Neuronal stem cell (in vitro differentiated cells): ENCODE results near the gene SEBOX.
"Not testable (repeated sequence)": the region's sequence is repeated elsewhere in the genome, so short reads cannot be mapped to it uniquely, and the experiment has no call there.

Source experiments
- DNase-seq: peaks from one replicate; pipeline ENCODE4 v3.0.0-alpha.2; 2013; ENCODE audit warnings: low spot score
- H2AFZ ChIP-seq: one replicate; pipeline ENCODE4 v1.6.1; 2013; ENCODE audit warnings: mild to moderate bottlenecking, low read length, inconsistent platforms
- H2AK5ac ChIP-seq: 2 replicates; pipeline ENCODE4 v1.6.1; 2013; ENCODE audit warnings: low read depth, mild to moderate bottlenecking, inconsistent platforms, low read length, moderate library complexity, mixed read lengths
- H2BK120ac ChIP-seq: 2 replicates; pipeline ENCODE4 v1.6.1; 2013; ENCODE audit warnings: low read depth, mild to moderate bottlenecking, inconsistent platforms, low read length, moderate library complexity, mixed read lengths
- H2BK12ac ChIP-seq: one replicate; pipeline ENCODE4 v1.6.1; 2013; ENCODE audit warnings: low read length, inconsistent platforms
- H2BK15ac ChIP-seq: 2 replicates; pipeline ENCODE4 v1.6.1; 2013; ENCODE audit warnings: mild to moderate bottlenecking, low read length, inconsistent platforms, mixed read lengths
- H2BK5ac ChIP-seq: one replicate; pipeline ENCODE4 v1.6.1; 2013; ENCODE audit warnings: inconsistent platforms, mild to moderate bottlenecking, low read length, moderate library complexity
- H3K14ac ChIP-seq: one replicate; pipeline ENCODE4 v1.6.1; 2013; ENCODE audit warnings: low read length, inconsistent platforms
- H3K18ac ChIP-seq: 2 replicates; pipeline ENCODE4 v1.6.1; 2013; ENCODE audit warnings: low read length, inconsistent platforms
- H3K23ac ChIP-seq: 2 replicates; pipeline ENCODE4 v1.6.1; 2013; ENCODE audit warnings: low read depth, mild to moderate bottlenecking, mixed read lengths, low read length, inconsistent platforms; ENCODE audit not compliant: poor library complexity
- H3K27ac ChIP-seq: replicated peaks from 3 replicates; pipeline ENCODE4 v1.5.1; 2013; ENCODE audit warnings: low read length, inconsistent platforms
- H3K27me3 ChIP-seq, 3 experiments: 2 replicates each; pipeline ENCODE4 v1.6.1; 2013; ENCODE audit warnings: low read length in 3 of 3, mild to moderate bottlenecking in 2 of 3, inconsistent platforms in 1 of 3, low read depth in 1 of 3, mixed read lengths in 1 of 3, moderate library complexity in 1 of 3; ENCODE audit not compliant: control insufficient read depth in 3 of 3, insufficient read depth in 3 of 3
- H3K36me3 ChIP-seq, 2 donors: replicated peaks in 1 of 2; 2 replicates each; pipeline ENCODE4 v1.6.1; 2013; ENCODE audit warnings: low read length in 2 of 2; ENCODE audit not compliant: control insufficient read depth in 2 of 2, insufficient read depth in 2 of 2
- H3K4ac ChIP-seq: 2 replicates; pipeline ENCODE4 v1.6.1; 2013; ENCODE audit warnings: inconsistent platforms, mild to moderate bottlenecking, low read length, moderate library complexity
- H3K4me1 ChIP-seq, 2 donors: 1 replicate in 1 of 2; 2 replicates in 1 of 2; pipeline ENCODE4 v1.6.1; 2013; ENCODE audit warnings: low read length in 2 of 2, low read depth in 1 of 2; ENCODE audit not compliant: control insufficient read depth in 2 of 2, insufficient read depth in 1 of 2
- H3K4me2 ChIP-seq: one replicate; pipeline ENCODE4 v1.6.1; 2013; ENCODE audit warnings: mild to moderate bottlenecking, low read length, inconsistent platforms; ENCODE audit not compliant: insufficient read depth, poor library complexity, severe bottlenecking
- H3K4me3 ChIP-seq, 2 donors: 2 replicates each; pipeline ENCODE4 v1.5.1; 2013; ENCODE audit warnings: low read length in 2 of 2, mild to moderate bottlenecking in 2 of 2, inconsistent platforms in 1 of 2, moderate library complexity in 1 of 2
- H3K79me1 ChIP-seq: one replicate; pipeline ENCODE4 v1.6.1; 2013; ENCODE audit warnings: low read depth, mild to moderate bottlenecking, inconsistent platforms, low read length, moderate library complexity
- H3K9ac ChIP-seq: one replicate; pipeline ENCODE4 v1.6.1; 2013; ENCODE audit warnings: mild to moderate bottlenecking, low read depth, low read length, inconsistent platforms; ENCODE audit not compliant: poor library complexity
- H3K9me3 ChIP-seq, 2 donors: replicated peaks in 1 of 2; 2 replicates each; pipeline versions ENCODE3 to v1.6.1; 2013; ENCODE audit warnings: low read length in 2 of 2, mild to moderate bottlenecking in 2 of 2, inconsistent platforms in 1 of 2, low read depth in 1 of 2, mixed read lengths in 1 of 2, moderate library complexity in 1 of 2; ENCODE audit not compliant: control insufficient read depth in 2 of 2, insufficient read depth in 1 of 2
- H4K8ac ChIP-seq: one replicate; pipeline ENCODE4 v1.6.1; 2013; ENCODE audit warnings: low read depth, mild to moderate bottlenecking, inconsistent platforms, low read length, moderate library complexity
- H4K91ac ChIP-seq: one replicate; pipeline ENCODE4 v1.6.1; 2013; ENCODE audit warnings: low read length, low read depth, mild to moderate bottlenecking, inconsistent platforms; ENCODE audit not compliant: poor library complexity
- WGBS, 2 donors: extraction: QIAGEN DNeasy Blood & Tissue Kit; methylation state at CpG; one replicate each; pipeline ENCODE4 v1.1.7; 2013; ENCODE audit warnings: missing lambda C conversion rate in 2 of 2, mixed read lengths in 1 of 2; ENCODE audit not compliant: insufficient read length in 2 of 2, insufficient replicate concordance in 1 of 2; ENCODE audit errors: extremely low coverage in 2 of 2; 5-methylcytosine and 5-hydroxymethylcytosine counted together

Gene SEBOX

DNA sequence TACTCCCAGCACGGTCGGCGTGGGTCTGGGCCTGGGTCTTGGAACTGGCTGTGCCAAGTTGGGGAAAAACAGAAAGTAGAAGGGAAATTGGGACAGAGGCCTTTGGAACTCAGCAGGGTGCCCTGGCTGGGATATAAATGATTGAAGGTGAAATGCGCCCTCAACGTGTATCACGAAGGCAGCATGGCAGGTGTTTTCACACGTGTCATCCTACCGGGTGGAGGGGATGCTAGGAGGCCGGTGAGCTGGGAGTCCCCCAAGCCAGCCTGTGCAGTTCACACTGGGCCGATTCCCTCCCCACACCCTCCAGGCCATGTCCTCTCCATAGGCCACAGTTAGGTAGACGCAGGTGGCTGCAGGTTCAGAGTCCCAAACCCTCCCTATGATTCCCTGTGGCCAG is 23.5 kb downstream of the SEBOX start:
- WGBS, 2 donors = no CpG with 5 or more reads among the region's 11 CpGs
- H3K18ac ChIP-seq = no peak overlapping the region
- H3K27ac ChIP-seq = no peak overlapping the region
- H2BK120ac ChIP-seq = no peak overlapping the region
- H3K4me1 ChIP-seq = peaks cover 3% of the 10 kb centered on the region in 2 donors
- no peak overlapping the region for H4K8ac ChIP-seq
- H3K9me3 ChIP-seq = no peaks in the 10 kb centered on the region
- H3K27me3 ChIP-seq = no peaks in the 10 kb centered on the region
- H3K4me2 ChIP-seq = no peak overlapping the region
- no peak overlapping the region for H4K91ac ChIP-seq
- peaks cover 2% of the 10 kb centered on the region for H3K79me1 ChIP-seq
- no peak overlapping the region for H3K9ac ChIP-seq
- DNase-seq = no peak
- H3K4ac ChIP-seq = no peak overlapping the region
- H2BK12ac ChIP-seq = no peak overlapping the region
- H3K14ac ChIP-seq = no peak overlapping the region
- H2BK5ac ChIP-seq = no peak overlapping the region
- H3K23ac ChIP-seq = no peak overlapping the region
- H3K4me3 ChIP-seq = no peak overlapping the region
- no peak overlapping the region for H2BK15ac ChIP-seq
- no peak overlapping the region for H2AFZ ChIP-seq
- peaks cover 49 to 79% of the 10 kb centered on the region in 2 donors for H3K36me3 ChIP-seq
- no peak overlapping the region for H2AK5ac ChIP-seq

DNA sequence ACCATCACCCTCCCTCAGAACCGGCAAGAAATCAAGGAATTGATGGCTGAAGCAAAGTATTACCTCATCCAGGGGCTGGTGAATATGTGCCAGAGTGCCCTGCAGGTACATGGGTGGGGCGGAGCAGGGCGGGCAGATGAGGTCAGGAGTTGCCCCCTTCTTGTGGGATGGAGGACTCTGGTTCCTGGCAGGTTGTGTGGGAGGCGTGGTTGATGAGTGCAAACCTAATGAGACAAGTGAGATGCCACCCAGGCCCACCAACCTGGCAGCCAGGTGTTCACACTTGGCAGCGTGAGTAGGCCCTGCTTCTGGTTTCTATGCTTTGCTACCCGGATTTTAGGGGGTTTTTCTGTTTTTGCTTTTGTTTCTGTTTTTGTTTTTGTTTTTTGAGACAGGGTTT is 24.6 kb downstream of the SEBOX start:
- Histone ChIP-seq H3K18ac (no peak overlapping the region), H2BK120ac (no peak overlapping the region), H3K4me3 (no peak overlapping the region), H3K36me3 (peaks cover 41 to 68% of the 10 kb centered on the region in 2 donors), H2BK5ac (no peak overlapping the region), H2BK12ac (no peak overlapping the region), H3K9ac (no peak overlapping the region), H4K8ac (no peak overlapping the region), H3K27me3 (no peaks in the 10 kb centered on the region), H2BK15ac (no peak overlapping the region), H3K14ac (no peak overlapping the region), H2AK5ac (no peak overlapping the region), H3K9me3 (no peaks in the 10 kb centered on the region), H4K91ac (no peak overlapping the region), H3K27ac (no peak overlapping the region), H2AFZ (no peak overlapping the region), H3K23ac (no peak overlapping the region), H3K4me2 (no peak overlapping the region), H3K4me1 (peaks cover 0 to 3% of the 10 kb centered on the region in 2 donors), H3K79me1 (peaks cover 4% of the 10 kb centered on the region), H3K4ac (no peak overlapping the region)
- no CpG with 5 or more reads among the region's 6 CpGs for WGBS, 2 donors
- no peak for DNase-seq

DNA sequence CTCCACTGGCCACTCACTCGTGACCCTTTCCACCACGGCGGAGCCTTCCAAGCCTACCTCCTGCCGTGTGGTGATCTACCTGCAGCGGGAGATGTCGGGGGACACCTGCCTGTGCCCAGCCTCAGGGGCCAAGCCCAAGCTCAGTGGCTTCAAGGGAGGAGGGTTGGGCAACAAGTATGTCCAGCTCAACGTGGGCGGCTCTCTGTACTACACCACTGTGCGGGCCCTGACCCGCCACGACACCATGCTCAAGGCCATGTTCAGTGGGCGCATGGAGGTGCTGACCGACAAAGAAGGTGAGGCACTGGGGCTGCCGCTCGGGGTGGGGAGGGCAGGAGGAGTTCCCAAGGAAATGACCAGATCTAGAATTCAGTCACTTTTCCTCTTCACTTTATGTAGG is 25.6 kb downstream of the SEBOX start:
- Histone ChIP-seq H3K36me3 (peaks cover 33 to 58% of the 10 kb centered on the region in 2 donors), H2AK5ac (no peak overlapping the region), H2BK5ac (no peak overlapping the region), H3K9me3 (no peaks in the 10 kb centered on the region), H2BK15ac (no peak overlapping the region), H3K4ac (no peak overlapping the region), H2BK12ac (no peak overlapping the region), H3K18ac (no peak overlapping the region), H3K4me1 (peaks cover 5 to 7% of the 10 kb centered on the region in 2 donors), H3K27ac (no peak overlapping the region), H2AFZ (no peak overlapping the region), H3K79me1 (peaks cover 7% of the 10 kb centered on the region), H3K4me2 (no peak overlapping the region), H4K91ac (no peak overlapping the region), H3K14ac (no peak overlapping the region), H3K23ac (no peak overlapping the region), H4K8ac (no peak overlapping the region), H3K27me3 (no peaks in the 10 kb centered on the region), H2BK120ac (no peak overlapping the region), H3K4me3 (no peak overlapping the region), H3K9ac (no peak overlapping the region)
- no CpG with 5 or more reads among the region's 15 CpGs for WGBS, 2 donors
- no peak for DNase-seq

GRCh38 chr17:28338769-28339212 is 26.2 kb downstream of the SEBOX start:
- DNase-seq, H3K27ac ChIP-seq, H4K91ac ChIP-seq, H2BK15ac ChIP-seq, H2AK5ac ChIP-seq, H3K23ac ChIP-seq, H3K79me1 ChIP-seq, H3K4me3 ChIP-seq, H3K4me2 ChIP-seq, H3K9me3 ChIP-seq, H3K14ac ChIP-seq, H2BK12ac ChIP-seq, H3K4ac ChIP-seq, H3K9ac ChIP-seq, H2AFZ ChIP-seq, H3K18ac ChIP-seq, H2BK120ac ChIP-seq, H3K27me3 ChIP-seq, H4K8ac ChIP-seq, H2BK5ac ChIP-seq: not testable (repeated sequence)
- Histone ChIP-seq H3K36me3 (peaks cover 28 to 52% of the 10 kb centered on the region in 2 donors), H3K4me1 (peaks cover 8 to 10% of the 10 kb centered on the region in 2 donors)
- WGBS, 2 donors = no CpG with 5 or more reads among the region's 8 CpGs
